DMS114 treated with DMSO at 0.1 percent for 48 hours (cell line): Measurements from ENCODE around the gene WDR43.

Experiments
- DNase-seq: peaks from one replicate; lab custom pipeline; 2025; ENCODE audit not compliant: unreplicated experiment; lab: John Stamatoyannopoulos, UW

WDR43 gene, protein sequence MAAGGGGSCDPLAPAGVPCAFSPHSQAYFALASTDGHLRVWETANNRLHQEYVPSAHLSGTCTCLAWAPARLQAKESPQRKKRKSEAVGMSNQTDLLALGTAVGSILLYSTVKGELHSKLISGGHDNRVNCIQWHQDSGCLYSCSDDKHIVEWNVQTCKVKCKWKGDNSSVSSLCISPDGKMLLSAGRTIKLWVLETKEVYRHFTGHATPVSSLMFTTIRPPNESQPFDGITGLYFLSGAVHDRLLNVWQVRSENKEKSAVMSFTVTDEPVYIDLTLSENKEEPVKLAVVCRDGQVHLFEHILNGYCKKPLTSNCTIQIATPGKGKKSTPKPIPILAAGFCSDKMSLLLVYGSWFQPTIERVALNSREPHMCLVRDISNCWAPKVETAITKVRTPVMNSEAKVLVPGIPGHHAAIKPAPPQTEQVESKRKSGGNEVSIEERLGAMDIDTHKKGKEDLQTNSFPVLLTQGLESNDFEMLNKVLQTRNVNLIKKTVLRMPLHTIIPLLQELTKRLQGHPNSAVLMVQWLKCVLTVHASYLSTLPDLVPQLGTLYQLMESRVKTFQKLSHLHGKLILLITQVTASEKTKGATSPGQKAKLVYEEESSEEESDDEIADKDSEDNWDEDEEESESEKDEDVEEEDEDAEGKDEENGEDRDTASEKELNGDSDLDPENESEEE

DNA sequence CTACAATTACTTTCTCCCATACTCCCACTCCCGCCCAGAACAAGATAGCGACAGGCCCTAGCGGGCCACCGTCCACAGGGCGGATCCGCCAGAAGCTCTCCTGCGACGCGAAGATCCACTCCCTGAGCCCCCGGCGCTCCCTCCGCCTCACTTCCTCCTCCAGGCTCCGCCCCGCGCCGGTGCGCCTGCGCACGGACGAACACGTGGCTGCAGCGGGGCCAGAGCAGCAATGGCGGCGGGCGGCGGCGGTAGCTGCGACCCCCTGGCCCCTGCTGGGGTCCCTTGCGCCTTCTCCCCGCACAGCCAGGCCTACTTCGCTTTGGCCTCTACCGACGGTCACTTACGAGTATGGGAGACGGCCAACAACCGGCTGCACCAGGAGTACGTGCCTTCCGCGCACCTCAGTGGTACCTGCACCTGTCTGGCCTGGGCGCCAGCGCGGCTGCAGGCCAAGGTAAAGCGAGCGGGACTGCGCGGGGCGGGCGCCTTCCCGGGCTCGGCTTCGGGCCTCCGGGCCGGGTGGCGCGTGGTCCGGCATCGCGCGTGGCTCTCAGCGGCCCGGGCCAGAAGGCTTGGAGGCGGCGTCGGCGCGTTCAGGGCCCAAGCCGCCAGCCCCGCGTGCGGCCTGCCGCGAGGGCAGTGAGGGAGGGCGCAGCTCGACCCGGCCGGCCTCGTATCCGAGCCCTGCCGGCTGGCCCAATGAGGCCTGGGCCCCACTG is at the start of gene WDR43:
Gene WDR43 (plus strand): TSS at position 198 of the 719 bp plus-strand sequence. CDS start 32 bp downstream, at position 230.
- DNase-seq = peak; percentile 93

DNA sequence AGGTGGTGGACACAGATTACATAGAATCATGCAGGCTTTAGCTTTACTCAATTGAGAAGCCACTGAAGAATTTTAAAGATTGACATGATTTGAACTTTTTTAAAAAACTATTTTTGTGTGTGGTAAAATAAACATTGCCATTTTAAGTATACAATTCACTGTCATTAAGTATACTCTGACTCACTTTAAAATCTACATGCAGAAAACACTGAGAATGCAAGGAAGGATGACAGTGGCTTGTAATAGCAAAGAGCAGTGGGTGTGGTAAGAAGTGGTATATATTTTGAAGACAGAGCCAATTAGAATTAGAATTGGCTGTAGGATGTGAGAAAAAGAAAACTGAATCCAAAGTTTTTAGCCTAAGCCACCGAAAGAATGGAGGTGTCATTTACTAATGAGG is 39.3 kb upstream of the WDR43 start:
- no peak for DNase-seq

DNA sequence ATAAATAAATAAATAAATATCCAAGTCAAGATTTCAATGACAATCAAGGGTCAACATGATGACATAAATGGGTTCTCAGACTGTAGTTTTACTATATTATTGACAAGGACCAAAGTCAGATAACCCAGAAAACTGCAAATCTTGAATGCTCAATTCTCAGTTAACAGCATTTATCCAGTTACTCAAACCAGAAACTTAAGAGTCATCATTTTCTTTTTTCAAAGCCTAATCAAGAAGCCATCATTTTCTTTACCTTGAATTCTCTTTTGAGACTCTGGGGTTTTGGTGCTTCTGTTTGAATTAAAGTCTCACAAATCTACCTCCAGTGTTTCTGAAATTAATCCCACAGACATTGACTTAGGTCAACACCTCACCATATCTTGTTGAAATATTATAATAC is 38.5 kb upstream of the WDR43 start:
- no peak for DNase-seq

DNA sequence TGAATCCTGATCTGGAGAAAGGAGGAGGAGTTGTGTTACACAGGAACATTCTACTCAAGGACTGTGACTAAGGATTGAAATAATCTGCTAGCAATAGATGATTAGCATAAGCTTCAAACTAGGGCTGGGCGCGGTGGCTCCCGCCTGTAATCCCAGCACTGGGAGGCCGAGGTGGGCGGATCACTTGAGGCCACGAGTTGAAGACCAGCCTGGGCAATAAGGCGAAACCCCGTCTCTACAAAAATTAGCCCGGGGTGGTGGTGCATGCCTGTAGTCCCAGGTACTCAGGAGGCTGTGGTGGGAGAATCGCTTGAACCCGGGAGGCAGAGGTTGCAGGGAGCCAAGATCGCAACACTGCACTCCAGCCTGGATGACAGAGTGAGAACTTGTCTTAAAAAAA is 25.9 kb upstream of the WDR43 start:
- DNase-seq = no peak

DNA sequence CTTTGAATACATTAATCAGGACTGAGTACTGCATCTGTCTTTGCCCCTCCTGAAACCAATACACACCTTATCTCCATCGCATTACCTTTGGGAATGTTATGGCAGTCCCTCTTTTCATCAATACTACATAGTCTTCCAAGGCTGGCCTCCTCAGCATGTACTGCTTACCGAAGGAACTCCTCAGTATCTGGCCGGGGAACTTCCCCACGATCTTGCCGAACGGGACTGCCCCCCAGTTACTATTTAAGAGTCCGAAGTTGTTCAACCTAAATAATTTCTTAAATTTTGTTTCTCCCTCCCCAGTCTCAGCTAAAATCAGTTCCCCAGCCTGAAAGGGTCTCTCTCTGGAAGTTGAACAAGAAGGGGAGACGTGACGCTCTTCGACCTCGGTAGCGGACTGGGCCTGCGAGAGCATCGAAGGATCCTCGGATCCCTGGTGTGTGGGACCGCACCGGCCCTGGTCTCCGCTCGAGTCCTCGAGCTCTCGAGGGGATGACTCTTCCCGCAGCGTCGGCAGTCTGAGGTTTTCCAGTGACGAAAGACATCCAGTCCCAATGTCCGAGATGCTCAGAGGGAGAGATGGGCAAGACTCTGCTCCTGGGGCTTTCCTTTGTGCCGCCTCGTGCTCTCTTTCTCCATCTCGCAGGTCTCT is 24.8 kb upstream of the WDR43 start:
- no peak for DNase-seq

DNA sequence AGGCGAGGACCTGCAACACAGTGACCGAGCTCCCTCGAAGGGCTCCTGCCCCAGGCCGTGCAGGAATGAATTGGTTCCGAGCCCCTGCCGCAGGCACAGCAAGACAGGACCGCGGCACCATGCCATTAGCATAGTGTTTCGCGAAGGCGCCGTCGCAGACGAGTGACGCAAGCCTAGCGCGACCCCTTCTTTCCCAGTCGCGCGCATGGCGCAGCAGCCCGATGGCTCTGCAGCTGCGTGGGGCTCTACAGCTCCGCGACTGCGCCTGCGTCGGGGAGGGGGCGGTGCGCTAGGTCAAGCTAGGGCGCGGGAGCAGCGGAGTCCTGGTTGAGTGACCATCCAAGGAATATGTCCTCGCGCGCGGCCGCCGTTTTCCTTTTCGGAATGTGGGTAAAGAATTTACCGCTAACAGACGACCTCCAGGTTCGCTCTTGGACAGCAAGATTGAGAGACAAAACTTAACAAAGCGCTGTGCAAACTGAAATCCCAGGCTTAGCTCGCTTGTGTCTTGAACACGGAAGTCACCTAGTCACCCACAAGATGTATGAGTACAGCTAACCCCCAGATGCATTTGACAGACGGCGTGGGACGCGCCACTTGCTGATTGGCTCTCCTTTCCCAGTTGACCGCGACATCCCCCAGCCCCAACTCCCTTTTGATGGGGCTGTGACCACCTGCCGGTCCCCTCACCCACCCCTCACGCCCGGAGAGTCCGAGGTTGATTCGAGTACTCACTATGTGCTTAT is 24.1 kb upstream of the WDR43 start, which contains the start of gene TRMT61B:
Gene TRMT61B (minus strand): TSS at position 164 of the 746 bp plus-strand sequence. CDS start 32 bp downstream, at position 132.
- peak; percentile 86 for DNase-seq

DNA sequence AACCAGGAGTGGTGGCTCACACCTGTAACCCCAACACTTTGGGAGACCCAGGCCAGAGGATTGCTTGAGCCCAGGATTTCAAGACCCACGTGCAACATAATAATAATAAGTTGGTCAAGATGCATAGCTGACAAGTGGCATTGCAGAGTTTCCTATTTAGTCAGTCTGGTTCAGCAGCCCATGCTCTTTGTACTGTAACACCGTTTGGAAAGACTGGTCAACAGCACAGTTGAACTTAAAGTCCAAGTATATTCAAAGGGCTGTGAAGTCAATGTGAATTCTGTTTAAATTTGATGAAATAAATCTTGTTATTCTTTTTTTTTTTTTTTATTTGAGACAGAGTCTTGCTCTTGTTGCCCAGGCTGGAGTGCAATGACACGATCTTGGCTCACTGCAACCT is 22.8 kb upstream of the WDR43 start:
- no peak for DNase-seq

DNA sequence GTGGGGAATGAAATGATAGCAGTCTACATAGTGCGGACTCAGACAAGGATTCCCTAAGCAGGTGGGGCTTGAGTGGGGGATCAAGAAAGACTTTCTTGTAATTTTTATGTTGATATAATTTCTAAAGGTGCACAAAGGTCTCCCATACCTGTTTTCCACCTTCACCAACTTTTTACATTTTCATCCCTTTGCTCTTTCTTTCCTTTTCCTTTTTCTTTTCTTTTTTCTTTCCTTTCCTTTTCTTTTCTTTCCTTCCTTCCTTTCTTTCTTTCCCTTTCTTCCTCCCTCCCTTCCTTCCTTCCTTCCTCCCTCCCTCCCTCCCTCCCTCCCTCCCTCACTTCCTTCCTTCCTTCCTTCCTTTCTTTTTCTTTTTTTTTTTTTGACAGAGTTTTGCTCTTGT is 14.3 kb upstream of the WDR43 start:
- no peak for DNase-seq

DNA sequence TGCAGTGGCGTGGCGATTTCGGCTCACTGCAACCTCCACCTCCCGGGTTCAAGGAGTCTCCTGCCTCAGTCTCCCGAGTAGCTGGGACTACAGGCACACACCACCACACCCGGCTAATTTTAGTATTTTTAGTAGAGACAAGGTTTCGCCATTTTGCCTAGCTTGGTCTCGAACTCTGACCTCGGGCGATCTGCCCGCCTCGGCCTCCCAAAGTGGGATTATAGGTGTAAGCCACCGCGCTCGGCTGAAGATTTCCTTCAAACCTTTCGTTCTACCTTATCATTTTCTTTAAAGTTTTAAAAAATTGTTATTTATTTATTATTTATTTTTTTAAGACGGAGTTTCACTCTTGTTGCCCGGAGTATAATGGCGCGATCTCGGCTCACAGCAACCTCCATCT is 979 bp upstream of the WDR43 start:
- no peak for DNase-seq

DNA sequence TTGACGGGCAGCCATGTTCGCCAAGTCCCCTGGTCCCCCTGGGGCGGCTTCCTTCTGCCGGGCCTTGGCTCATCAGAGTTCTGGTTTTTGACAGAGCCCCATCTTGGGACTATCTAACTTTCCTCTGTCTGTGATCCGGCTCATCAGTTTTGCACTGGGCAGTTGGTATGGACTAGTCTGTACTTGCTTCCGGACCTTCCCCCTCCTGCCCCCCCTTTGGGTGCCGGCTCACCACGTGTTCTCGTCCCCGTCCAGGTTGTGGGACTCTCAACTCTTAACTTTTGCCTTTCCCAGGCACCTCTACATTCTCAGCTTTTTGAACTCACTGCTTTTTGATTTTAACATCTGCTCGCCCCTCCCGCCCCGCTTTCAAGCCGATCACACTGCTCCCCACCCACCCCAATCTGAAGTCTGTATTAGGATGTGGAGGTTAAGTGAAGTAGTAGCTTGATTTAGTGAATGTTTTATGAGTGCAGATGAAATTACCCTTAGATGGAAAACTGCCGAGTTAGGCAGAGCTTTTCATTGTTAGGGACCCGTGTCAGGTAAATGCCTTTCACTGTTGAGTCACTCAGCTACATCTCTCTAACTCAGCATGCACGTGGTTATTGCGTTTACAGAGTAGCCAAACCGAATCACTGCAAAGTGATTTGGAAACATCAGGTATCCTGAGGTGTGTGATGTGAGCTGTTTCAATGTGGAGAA is 874 bp downstream of the WDR43 start:
- no peak for DNase-seq

DNA sequence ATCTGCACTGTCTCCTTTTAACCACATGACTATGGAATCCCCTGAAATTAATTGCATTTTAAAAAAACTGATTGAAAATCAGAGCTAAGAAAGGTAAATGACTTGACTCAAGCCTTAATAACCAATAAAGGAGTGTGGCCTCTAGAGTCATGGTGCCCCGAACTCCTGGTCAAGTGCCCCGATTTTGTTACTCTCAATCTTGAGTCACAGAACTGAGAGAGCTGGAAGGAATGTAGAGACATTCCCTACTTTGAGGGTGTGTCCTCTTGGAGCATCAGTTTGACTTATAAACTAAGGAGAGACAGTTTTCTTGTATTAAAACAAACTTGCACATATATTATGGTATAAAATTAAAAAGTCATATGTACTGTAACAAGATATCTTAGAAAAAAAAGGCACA is 2.4 kb downstream of the WDR43 start:
- no peak for DNase-seq

DNA sequence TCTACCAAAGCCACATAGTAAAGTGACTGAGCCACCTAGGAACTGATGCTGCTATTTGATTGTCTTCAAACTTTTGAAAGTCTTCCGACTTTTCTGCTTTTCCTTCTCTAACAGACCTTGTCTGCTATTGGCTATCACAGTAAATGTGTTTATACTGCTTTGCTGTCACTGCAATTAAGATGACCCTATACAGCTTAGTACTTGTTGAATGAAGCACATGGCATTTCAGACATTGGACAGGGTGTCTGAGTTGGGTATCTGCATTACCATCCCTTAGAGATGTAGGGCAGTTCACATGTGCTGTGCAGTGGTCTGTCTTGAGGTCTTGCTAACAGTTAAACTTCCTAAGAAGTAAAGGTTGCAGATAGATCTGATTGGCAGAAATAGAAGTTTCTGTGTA is 3.6 kb downstream of the WDR43 start:
- no peak for DNase-seq

DNA sequence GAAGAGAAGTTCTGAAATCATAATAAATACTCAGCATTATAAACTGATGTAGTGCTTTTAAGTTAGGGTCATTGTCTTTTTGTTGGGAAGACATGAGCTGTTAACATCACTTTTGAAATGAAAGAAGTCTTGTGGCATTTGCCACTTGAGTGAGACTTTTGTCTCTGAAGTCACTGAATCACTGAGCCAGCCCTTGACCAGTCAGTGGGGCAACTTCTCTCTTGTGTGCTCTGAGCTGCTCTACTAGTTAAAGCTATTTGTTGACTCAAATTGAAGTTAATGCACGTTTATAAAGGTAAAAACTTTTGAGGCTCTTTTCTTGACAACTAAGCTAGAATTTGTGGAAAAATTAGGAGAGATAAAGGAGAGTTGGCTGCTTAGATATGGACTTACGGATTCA is 6.7 kb downstream of the WDR43 start:
- DNase-seq = no peak

DNA sequence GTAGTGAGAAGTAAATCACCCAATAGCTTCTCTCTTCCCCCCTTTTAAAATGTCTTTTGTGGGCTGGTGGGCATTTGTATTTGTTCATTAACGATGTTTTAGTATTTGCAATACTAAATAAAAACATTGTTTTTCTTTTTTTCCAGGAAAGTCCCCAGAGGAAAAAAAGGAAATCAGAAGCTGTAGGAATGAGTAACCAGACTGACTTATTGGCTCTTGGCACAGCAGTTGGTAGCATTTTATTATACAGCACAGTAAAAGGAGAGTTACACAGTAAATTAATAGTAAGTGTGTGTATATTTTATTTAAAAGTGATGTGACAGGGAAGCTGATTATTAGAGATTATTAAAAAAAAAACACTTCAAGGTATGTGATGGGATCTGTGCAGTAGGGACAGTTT is 7.4 kb downstream of the WDR43 start:
- no peak for DNase-seq

DNA sequence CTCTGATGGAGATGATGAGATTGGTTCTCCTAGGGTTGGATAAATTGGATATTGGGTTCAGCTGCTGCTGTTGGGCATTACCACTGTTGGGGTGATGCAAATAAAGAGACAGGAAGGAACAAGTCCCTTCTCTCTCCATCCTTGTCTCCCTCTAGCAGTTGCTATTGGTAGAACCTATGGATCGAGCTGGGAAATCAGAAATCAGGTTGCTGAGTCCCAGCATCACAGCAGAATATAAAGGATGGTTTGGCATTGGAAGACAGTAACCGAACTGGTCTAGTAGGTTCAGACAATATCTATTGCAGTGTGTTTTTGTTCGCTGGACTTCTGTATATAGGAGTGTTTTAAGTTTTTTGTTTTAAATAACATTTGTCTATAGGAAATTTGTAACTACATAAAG is 8.1 kb downstream of the WDR43 start:
- no peak for DNase-seq

DNA sequence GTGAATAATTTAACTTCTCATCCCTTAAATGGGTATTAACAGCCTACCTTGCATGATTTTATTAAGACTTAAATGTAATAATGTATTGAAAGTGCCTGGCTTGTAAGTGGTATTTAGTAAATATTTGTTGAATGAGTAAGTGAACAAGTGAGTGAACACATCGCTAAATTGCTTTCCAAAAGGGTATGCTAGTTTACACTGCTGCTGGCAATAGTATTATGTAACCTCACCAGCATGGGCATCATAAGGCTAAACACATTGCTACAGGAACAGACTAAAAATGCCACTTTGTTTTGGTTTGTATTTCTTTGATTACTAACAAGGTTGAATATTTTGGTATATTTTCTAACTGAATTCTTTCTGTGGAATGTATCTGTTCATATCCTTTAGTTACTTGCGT is 9.8 kb downstream of the WDR43 start:
- DNase-seq = no peak

DNA sequence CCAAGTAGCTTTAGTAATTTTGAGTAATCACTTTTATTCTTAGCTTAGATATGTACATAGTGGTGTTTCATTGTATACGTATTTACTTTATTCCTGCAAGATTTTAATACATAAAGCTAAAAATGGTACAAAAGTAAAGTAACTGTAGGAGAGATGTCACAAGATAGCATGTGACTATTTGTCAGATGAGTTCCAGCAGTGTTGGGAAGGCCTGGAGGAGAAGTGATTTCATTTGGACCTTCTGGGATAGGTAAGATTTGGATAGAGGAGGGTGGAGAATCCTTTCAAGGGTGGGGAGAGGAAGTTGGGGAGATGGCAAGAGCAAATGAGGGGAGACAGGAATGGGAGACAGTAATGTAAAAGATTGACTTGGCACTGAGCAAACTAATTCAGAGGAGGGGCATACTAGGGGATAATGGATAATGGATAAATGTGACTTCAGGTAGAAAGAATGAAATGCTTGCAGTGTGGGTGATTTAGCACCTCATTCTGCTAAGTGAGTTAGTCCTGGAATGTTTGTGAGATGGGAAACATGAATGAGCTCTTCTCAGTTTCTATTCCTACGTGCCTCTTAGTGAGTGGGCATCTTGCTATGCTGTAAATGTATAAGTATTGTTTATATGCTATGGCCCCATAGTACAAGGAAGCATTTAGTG is 10.5 kb downstream of the WDR43 start:
- no peak for DNase-seq

DNA sequence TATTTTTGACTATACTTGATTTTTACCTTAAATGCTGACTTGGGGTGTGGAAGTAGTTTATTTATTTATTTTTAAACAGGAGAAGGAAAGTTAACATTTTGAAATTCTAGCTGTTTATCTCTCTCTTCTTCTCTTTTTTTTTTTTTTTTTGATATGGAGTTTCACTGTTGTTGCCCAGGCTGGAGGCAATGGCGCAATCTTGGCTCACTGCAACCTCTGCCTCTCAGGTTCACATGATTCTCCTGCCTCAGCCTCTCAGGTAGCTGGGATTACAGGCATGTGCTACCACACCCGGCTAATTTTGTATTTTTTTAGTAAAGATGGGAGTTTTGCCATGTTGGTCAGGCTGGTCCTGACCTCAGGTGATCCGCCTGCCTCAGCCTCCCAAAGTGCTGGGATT is 11.1 kb downstream of the WDR43 start:
- no peak for DNase-seq

DNA sequence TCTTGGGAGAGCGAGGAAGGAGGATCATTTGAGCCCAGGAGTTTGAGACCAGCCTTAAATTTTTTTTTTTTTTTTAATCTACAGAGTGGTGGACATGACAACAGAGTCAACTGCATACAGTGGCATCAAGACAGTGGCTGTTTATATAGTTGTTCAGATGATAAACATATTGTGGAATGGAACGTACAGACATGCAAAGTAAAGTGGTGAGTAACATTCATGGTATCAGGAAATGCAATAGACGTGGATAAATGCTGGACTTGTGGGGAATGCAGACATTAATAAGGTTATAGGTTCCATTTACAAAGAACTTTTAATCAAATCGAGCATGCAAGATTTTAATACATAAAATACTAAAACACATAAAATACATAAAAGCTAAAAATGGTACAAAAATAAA is 11.9 kb downstream of the WDR43 start:
- DNase-seq = no peak

DNA sequence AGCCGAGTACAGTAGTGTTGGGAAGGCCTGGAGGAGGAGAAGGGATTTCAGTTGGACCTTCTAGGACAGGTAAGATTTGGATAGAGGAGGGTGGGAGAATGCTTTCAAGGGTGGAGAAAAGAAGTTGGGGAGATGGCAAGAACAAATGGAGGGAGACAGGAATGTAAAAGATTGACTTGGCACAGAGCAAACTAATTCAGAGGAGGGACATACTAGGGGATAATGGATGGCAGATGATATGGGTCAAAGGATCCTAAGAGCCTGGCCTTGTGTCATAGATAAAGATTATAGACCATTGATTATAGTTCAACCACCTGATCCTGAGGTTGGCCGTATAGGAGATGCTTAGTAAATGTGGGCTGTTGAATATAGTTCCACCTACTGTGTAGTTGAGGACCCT is 12.4 kb downstream of the WDR43 start:
- DNase-seq = no peak
